ENCODE data around the gene U2AF2. TPM values are rescaled to one million over a fixed set of nuclear protein-coding genes. Genes with fewer than 3 reads are reported as not detected.

The U2AF2 gene
- total and polyA plus RNA-seq, 2 of the 8 experiments (the other 6 are each of a cell fraction or from before 2014, with no cell fraction given): 162 to 252 TPM

DNA sequence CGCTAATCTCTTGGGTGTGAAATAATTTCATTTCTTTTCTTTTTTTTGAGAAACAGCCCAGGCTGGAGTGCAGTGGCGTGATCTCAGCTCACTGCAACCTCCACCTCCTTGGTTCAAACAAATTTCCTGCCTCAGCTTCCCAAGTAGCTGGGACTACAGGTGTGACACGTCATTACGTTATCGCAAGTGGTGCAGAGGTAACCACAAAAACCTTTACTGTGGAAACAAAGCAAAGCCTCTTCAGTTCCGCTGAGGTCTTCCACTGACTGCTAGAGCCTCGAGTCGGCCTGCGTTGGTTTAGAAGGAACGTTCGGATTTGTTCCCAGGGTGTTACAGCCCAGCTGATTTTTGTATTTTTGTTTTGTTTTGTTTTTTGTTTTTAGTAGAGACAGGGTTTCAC lies 28.5 kb upstream of the U2AF2 start:
- H3K36me3 ChIP-seq (ENCODE audit: control insufficient read depth in 2 of 4, insufficient read depth in 4 of 4, low read length in 3 of 4): peaks cover 0 to 8% (median 1%) of the 10 kb centered on the region in 4 experiments; a peak in 4 of 8 replicates
- no peaks in the 10 kb centered on the region for H3K79me2 ChIP-seq (ENCODE audit: control insufficient read depth in 1 of 2, insufficient read depth in 2 of 2, low read length in 2 of 2)
- H3K14ac ChIP-seq (ENCODE audit: insufficient read length): no peak overlapping the region
- FAIRE-seq (no peak), DNase-seq (ENCODE audit: low read depth in 1 of 2, low spot score in 2 of 2) (no peak)
- no peaks in the 10 kb centered on the region for H3K79me1 ChIP-seq (ENCODE audit: low read depth, low read length)
- H3K23me2 ChIP-seq (ENCODE audit: low read depth, low read length): no peaks in the 10 kb centered on the region
- no peak overlapping the region for H3K9ac ChIP-seq (replicated peaks in 1 of 4; ENCODE audit: extremely low read depth in 1 of 4, low read depth in 3 of 4, low read length in 3 of 4)
- H3K4ac ChIP-seq (replicated peaks; ENCODE audit: insufficient read length, low read depth, low read length): no peak overlapping the region
- no peak overlapping the region for H4K5ac ChIP-seq (ENCODE audit: insufficient read length, low read depth, low read length)
- no peak overlapping the region for H3K4me2 ChIP-seq (ENCODE audit: insufficient read depth in 1 of 2, low read depth in 2 of 2, low read length in 2 of 2)
- H3K9me3 ChIP-seq (ENCODE audit: insufficient read depth in 2 of 2, low read depth in 1 of 2, low read length in 1 of 2): no peaks in the 10 kb centered on the region
- H3K23ac ChIP-seq (ENCODE audit: insufficient read length): no peak overlapping the region
- no peak overlapping the region for H3K4me3 ChIP-seq (ENCODE audit: extremely low read depth in 1 of 4, insufficient read depth in 2 of 4, low read depth in 3 of 4, low read length in 4 of 4)
- no peak overlapping the region for H2BK15ac ChIP-seq (ENCODE audit: low read length)
- peaks cover 0 to 5% of the 10 kb centered on the region in 2 experiments for H4K20me1 ChIP-seq (replicated peaks in 1 of 2; ENCODE audit: control insufficient read depth in 1 of 2, insufficient read depth in 2 of 2, low read length in 2 of 2)
- no peak overlapping the region for H3K56ac ChIP-seq (replicated peaks; ENCODE audit: insufficient read length, low read depth, low read length)
- CTCF ChIA-PET (ENCODE audit: partially characterized antibody): interaction anchor here (0.6 to 2.2 kb wide), 10 partner anchors 12 to 1167 kb away, joined by 3 to 8 read pairs (median 4); partner anchors contain the start of gene CCDC106
- no peak overlapping the region for H2AK5ac ChIP-seq (ENCODE audit: low read depth, low read length)
- 87% methylated on average over 11 of the region's 11 CpGs; no CpG with 5 or more reads in 1 of the 2 experiments for WGBS, 2 experiments (ENCODE audit: extremely low coverage in 1 of 2, insufficient coverage in 1 of 2, insufficient read length in 1 of 2, insufficient replicate concordance in 2 of 2, low coverage in 1 of 2, low lambda C conversion rate in 2 of 2, missing lambda C conversion rate in 1 of 2)
- no peak overlapping the region for H3K18ac ChIP-seq (ENCODE audit: extremely low read depth, low read length)
- no peak overlapping the region for H2BK5ac ChIP-seq (ENCODE audit: low read depth, low read length)
- no peak overlapping the region for H4K91ac ChIP-seq (replicated peaks; ENCODE audit: insufficient read length, low read length)
- peaks cover 0 to 3% (median 0%) of the 10 kb centered on the region in 4 experiments; a peak in 3 of 7 replicates for H3K4me1 ChIP-seq (replicated peaks in 1 of 4; ENCODE audit: control insufficient read depth in 3 of 4, insufficient read depth in 4 of 4, low read length in 3 of 4)
- no peak overlapping the region for H2AFZ ChIP-seq (ENCODE audit: low read length)
- H2BK12ac ChIP-seq (ENCODE audit: low read depth, low read length): no peak overlapping the region
- H3K27me3 ChIP-seq (replicated peaks in 1 of 4; ENCODE audit: control insufficient read depth in 3 of 4, extremely low read depth in 1 of 4, insufficient read depth in 3 of 4, low read length in 3 of 4): no peaks in the 10 kb centered on the region
- no peak overlapping the region for H2BK120ac ChIP-seq (replicated peaks; ENCODE audit: low read depth, low read length)
- no peak overlapping the region for H3K27ac ChIP-seq (ENCODE audit: low read depth, low read length)
- no peak overlapping the region for H4K8ac ChIP-seq (ENCODE audit: extremely low read depth, insufficient read depth, low read length)
- H2BK20ac ChIP-seq (ENCODE audit: low read length): no peak overlapping the region
- POLR2A ChIA-PET (ENCODE audit: partially characterized antibody): interaction anchor here (1.0 to 6.8 kb wide), 7 partner anchors 9 to 141 kb away, joined by 3 to 25 read pairs (median 4); partner anchors contain the start of genes NAT14, ZNF580 and ZNF865
- TF ChIP-seq EGR1 (IDR thresholded peaks at IDR 0.05; ENCODE audit: borderline replicate concordance, low read depth, low read length) (no peak), CHD2 (IDR thresholded peaks at IDR 0.05; ENCODE audit: low read length) (no peak), MAFK (IDR thresholded peaks at IDR 0.05; ENCODE audit: low read depth, low read length) (no peak), SP4 (IDR thresholded peaks at IDR 0.05; ENCODE audit: low read length) (no peak), CREB1 (IDR thresholded peaks at IDR 0.05) (no peak), NRF1 (IDR thresholded peaks at IDR 0.05; ENCODE audit: low read depth, low read length) (no peak), SP1 (IDR thresholded peaks at IDR 0.05; ENCODE audit: low read depth, low read length) (no peak), EZH2 (IDR thresholded peaks at IDR 0.05; ENCODE audit: low read depth, low read length, severe bottlenecking) (no peak), BRCA1 (IDR thresholded peaks at IDR 0.05; ENCODE audit: low read depth, low read length) (no peak), CBX8 (IDR thresholded peaks at IDR 0.05; ENCODE audit: borderline replicate concordance, low read depth, low read length) (no peak), CBX5 (IDR thresholded peaks at IDR 0.05; ENCODE audit: low read depth, low read length) (no peak), KDM1A (IDR thresholded peaks at IDR 0.05; ENCODE audit: borderline replicate concordance, low read length) (no peak)
- TF ChIP-seq, protein P1, sequence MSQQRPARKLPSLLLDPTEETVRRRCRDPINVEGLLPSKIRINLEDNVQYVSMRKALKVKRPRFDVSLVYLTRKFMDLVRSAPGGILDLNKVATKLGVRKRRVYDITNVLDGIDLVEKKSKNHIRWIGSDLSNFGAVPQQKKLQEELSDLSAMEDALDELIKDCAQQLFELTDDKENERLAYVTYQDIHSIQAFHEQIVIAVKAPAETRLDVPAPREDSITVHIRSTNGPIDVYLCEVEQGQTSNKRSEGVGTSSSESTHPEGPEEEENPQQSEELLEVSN (IDR thresholded peaks at IDR 0.05): no peak
- TF ChIP-seq, protein P2, sequence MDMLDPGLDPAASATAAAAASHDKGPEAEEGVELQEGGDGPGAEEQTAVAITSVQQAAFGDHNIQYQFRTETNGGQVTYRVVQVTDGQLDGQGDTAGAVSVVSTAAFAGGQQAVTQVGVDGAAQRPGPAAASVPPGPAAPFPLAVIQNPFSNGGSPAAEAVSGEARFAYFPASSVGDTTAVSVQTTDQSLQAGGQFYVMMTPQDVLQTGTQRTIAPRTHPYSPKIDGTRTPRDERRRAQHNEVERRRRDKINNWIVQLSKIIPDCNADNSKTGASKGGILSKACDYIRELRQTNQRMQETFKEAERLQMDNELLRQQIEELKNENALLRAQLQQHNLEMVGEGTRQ (IDR thresholded peaks at IDR 0.05; ENCODE audit: low read length): no peak

Data from H1 (cell line).